HK-2 (cell line): ENCODE results near the gene GLI3.

Experiments
- DNase-seq: peaks from one replicate; pipeline ENCODE4 v3.0.0-alpha.2; 2018; ENCODE audit not compliant: unreplicated experiment

Gene GLI3

GRCh38 chr7:42236976-42237810 lies at the start of gene GLI3:
GLI3 (minus strand) TSS chr7:42237209; CDS start chr7:42223253, 13,956 bp downstream.
- DNase-seq: peak; percentile 78

- DNase-seq: no peak
Observed at GRCh38 chr7:42285383-42285824, 48.4 kb upstream of the GLI3 start.

GRCh38 chr7:42283553-42283952 lies 46.5 kb upstream of the GLI3 start:
- DNase-seq: no peak

GRCh38 chr7:42278344-42278743 lies 41.3 kb upstream of the GLI3 start:
- no peak for DNase-seq

- DNase-seq: no peak
Observed at GRCh38 chr7:42274053-42274452, 37.0 kb upstream of the GLI3 start.

- DNase-seq: peak; percentile 3
Observed at GRCh38 chr7:42272793-42273665, 36.0 kb upstream of the GLI3 start.

GRCh38 chr7:42269161-42269560 lies 32.2 kb upstream of the GLI3 start:
- no peak for DNase-seq

- no peak for DNase-seq
Observed at GRCh38 chr7:42264702-42265101, 27.7 kb upstream of the GLI3 start.

GRCh38 chr7:42263971-42264370 lies 27.0 kb upstream of the GLI3 start:
- no peak for DNase-seq

GRCh38 chr7:42262964-42263363 lies 26.0 kb upstream of the GLI3 start:
- DNase-seq: no peak

GRCh38 chr7:42254217-42254616 lies 17.2 kb upstream of the GLI3 start:
- DNase-seq: no peak

GRCh38 chr7:42253316-42253715 lies 16.3 kb upstream of the GLI3 start:
- no peak for DNase-seq

GRCh38 chr7:42250411-42250810 lies 13.4 kb upstream of the GLI3 start:
- no peak for DNase-seq

- DNase-seq: no peak
Observed at GRCh38 chr7:42248579-42248978, 11.6 kb upstream of the GLI3 start.

- DNase-seq: peak; percentile 1
Observed at GRCh38 chr7:42247301-42247700, 10.3 kb upstream of the GLI3 start.

- no peak for DNase-seq
Observed at GRCh38 chr7:42244828-42245227, 7.8 kb upstream of the GLI3 start.

- no peak for DNase-seq
Observed at GRCh38 chr7:42242381-42242780, 5.4 kb upstream of the GLI3 start.

GRCh38 chr7:42241424-42241823 lies 4.4 kb upstream of the GLI3 start:
- no peak for DNase-seq

- DNase-seq: no peak
Observed at GRCh38 chr7:42240416-42240815, 3.4 kb upstream of the GLI3 start.

GRCh38 chr7:42238709-42239366 lies 1.8 kb upstream of the GLI3 start:
- peak; percentile 36 for DNase-seq

- DNase-seq: peak; percentile 55
Observed at GRCh38 chr7:42237811-42238541, 967 bp upstream of the GLI3 start.
